NCI-H1417 treated with DMSO at 0.1 percent for 48 hours (cell line): ENCODE measurements around the gene OS9.
A peak's percentile ranks its signal among the peaks of the same experiment; 100 is the strongest.

Source experiments
- DNase-seq: peaks from one replicate; lab custom pipeline; 2025; lab: John Stamatoyannopoulos, UW

Gene OS9

DNA sequence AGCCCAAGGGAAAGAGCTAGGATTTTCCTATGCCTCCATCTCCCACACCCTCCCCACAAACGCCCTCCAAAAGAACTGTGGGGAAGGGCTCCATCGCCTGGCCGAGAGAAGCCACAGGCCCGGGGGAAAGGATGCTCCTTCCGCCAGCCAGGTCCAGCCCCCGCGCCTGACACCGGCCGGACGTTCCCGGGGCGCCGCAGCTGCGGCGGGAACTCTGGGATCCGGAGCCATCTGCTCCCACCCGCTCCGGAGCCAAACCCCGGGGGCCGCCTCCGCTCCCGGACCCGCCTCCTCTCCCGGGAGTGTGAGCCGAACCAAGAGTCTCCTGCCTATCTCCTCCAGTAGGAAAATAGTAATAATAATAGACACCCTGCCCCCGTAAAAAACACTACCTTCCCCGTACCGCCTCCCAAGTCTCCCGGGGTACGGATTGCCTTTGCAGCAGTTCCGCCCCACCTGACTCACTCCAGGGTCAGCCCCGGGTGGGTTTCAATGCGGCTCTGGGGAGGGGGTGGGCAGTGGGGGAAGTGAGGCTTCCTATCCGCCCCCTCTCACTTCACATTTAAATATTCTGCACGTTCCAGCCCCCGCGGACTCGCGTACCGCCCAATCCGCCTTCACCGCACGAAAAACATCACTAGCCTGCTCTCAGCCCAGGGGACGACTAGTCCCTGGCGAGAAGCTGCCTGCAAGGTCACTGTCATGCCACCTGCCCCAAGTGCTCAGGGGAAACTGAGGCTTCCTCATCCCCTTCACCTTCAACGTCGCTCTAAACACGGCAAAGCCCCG is 42.2 kb downstream of the OS9 start:
- DNase-seq = no peak

DNA sequence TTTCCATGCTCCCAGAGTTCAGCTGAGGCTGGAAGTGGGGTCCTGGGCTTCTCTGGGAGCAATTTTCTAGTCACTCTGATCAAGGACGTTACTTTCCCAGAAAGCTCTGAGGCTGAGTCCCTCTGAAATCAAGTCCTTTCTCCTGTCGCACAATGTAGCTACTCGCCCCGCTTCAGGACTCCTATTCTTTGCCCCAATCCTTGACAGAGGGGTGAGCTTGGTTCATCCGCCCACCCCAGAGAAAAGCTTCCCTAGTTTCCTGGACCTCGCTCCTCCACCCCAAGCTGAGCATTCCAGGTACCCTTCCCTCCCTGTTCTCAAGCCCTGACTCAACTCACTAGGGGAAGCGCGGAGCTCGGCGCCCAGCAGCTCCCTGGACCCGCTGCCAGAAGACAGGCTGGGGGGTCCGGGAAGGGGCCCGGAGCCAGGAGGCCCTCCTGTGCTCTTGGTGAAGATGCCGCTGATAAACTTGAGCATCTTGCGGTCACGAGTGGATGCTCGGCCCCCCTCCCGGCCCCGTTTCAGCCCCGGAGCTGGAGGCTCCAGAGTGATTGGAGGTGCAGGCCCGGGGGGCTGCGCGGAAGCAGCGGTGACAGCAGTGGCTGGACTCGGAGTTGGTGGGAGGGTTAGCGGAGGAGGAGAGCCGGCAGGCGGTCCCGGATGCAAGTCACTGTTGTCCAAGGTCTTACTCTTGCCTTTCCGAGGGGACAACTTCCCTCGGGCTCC is 43.0 kb downstream of the OS9 start:
- no peak for DNase-seq

DNA sequence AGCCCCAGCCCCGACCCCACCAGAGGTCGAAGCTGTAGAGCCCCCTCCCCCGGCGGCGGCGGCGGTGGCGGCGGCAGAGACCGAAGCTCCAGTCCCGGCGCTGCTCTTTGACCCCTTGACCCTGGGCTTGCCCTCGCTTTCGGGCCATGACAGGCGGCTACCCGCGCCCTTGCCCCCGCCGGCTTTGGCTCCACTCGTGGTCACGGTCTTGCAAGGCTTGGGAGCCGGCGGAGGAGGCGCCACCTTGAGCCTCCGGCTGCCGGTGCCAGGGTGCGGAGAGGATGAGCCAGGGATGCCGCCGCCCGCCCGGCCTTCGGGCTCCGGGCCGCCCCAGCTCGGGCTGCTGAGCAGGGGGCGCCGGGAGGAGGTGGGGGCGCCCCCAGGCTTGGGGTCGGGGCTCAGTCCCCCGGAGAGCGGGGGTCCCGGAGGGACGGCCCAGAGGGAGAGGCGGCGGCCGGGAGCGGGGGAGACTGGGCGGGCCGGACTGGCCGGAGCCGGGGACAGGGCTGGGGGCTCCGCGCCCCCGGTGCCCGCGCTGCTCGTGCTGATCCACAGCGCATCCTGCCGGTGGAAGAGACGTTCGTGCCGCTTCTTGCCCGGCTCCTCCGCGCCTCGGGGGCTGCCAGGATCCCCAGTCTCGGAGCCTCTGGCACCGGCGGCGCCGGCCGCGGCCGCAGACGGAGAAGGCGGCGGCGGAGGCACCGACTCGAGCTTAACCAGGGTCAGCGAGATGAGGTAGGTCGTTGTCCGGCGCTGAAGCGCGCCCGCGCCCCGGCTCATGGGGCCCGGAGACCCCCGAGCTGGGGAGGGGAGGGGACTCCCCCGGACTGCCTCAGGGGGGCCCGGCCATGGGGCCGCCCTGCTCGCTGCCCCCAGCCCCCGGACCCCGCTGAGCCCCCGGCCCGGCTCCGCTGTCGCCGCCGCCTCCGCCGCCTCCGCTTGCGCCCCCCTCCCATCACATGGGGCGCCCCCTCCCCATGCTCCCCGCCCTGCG is 43.8 kb downstream of the OS9 start:
- no peak for DNase-seq

DNA sequence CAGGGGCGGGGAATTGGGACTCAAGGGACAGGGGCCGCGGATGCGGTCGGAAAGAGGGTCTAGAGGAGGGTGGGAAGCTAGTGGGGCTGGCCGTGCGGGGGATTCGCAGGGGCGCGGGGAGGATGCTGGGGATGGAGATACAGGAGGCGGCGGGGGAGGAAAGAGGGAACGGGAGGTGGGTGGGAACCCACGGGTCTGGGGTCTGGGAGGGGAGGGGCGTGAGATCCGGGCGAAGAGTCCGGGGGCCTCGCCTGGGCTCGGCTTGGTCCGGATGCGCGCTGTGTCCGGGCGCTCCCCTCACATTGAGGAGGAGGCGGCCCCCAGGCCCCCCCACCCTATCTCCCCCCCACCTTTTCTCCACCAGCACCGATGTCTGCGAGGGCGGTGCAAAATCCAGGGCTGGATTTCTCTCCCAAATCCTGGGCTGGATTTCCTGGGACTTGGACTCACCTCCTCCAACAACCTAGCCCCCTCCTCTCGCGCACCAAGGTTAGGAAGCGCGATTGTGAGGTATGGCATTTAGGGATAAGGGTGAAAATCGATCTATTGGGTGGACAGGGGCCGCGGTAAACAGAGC is 44.8 kb downstream of the OS9 start, which contains the start of gene AGAP2:
Gene AGAP2 (minus strand): TSS at position 82 of the 577 bp plus-strand sequence. CDS start 496 bp downstream, outside the sequence.
- no peak for DNase-seq

DNA sequence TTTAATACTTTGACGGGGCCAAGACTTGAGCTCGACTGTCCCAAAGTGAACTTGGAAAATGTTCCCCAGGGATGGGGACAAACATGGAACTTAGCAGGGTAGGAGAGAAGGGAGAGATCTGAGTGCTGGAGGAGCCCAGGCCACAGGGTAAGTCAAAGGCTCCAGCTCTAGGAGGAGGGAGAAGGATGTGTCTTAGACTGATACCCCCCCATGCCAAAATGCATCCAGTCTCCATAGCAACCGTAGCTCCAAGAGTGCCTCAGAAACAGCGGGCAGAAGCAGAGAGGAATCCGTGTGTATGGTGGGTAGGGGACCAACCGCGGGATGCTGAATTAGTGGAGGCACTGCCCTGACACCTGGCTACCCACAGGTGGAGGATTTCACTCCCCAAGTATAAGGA is 45.5 kb downstream of the OS9 start:
- no peak for DNase-seq

DNA sequence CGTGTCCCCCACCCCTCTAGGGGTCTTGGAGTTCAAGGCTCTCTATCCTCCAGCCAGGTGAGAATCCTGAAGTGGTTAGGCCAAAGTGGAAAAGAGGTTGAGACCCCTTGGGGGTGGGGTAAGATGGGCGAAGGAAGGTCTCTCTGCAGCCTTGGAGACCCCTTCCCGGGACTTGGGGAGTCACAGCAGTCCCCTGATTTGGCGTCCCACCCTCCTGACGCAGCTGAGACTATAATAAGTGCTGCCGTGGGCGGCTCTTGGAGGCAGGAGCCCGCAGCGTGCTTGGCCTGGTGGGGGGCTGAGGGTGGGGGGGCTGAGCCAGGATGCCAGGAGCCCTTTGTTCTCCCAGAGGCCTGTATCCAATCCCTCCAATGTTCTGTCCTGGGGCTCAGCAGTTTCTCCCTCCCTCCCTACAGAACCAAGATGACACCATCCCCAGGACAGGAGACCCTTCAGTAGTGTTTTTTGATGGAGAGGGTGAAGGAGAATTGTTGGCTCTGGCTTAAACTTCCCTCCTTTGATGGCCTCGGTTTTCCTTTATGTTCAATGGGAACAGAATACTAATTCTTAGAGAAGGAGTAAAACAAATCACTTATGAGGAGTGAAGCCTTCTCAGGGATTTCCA is 46.1 kb downstream of the OS9 start:
- DNase-seq = no peak

DNA sequence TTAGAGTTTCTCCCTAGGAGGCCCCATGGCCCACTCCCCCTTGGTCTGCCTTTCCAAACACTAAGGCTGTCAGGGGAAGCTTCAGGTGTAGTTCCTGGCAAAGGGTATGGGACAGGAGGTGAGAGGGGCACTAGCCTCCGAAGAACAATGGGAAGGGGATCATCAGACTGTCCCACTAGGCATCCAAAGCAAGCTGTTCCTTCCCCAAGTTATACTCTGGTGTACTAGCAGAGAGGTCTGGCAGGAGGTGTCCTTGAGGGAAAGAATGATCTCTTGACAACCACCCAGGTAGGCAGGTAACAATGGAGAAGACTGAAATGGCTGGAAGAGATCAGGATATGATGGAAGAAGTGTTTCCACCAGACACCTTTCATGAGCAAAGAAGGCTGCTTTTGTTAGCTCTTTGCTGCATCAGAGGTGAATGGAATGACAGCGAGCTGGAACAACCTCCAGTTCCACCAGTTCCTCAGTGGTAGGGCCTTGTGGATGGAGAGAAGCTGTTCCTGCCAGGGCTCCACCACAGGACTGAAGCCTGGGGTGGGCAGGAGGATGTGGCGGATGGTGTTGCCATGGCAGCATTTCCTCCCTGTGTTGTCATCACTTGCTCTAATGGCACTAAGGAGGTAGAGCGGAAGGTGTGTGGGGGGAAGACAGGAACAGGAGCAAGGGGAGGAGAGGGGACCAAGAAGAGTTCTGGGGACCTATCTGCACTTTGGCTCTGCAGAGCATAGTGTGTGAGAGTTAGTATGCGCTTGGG is 46.9 kb downstream of the OS9 start:
- DNase-seq = no peak

DNA sequence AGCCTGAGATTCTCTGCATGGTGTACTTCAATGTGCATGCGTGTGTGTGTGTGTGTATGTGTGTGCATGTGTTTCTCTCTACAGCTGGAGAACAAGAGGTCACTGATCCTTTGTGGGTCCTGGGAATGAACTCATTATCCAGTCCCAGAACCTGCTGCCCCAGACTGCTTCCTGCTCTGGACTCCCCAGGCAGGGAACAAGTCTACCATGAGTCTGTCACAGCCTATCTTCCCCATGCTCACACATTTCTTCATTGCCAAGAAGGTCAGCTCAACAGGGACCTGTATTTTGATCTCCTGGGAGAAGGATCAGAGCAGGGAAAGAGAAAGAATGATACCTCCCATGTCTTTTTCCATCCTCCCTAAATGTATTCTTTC is 47.5 kb downstream of the OS9 start:
- no peak for DNase-seq

DNA sequence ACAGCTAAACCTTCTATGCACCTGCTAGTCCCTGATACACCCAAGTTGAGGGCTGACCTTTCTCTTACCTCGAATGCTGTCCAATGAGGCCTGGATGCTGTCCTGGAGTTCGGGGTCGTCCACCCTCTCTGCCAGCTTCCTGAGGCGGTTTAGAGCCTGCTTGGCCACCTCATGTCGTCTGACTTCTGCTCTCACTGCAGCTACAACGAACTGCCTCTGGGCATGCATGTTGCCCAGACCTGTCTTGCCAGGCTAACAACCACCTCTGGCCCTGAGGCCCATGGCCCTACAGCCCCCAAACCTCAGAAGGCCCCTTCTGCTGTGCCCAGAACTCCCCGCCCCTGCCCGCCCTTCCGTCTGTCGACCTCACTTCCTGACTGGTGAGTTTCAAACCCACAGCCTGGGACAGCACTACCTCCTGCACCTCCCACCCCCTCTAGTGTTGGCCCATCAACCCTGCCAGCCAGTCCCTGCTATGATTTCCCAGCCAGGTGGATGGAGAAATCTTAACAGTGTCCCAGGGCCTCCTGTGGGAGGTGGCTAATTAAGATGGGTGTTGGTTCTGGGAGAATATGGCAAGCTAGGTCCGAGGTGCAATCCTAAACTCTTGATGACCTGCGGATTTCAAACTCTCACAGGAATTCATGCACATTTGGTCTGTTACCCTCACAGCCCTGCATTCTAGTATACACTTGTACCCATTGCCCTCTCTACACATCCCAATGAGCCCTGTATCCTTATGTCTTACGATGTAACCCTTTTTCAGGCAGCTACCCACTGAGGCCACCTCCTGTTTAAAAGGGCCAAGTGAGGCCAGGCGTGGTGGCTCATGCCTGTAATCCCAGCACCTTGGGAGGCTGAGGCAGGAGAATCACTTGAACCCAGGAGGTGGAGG is 48.2 kb downstream of the OS9 start:
- no peak for DNase-seq

DNA sequence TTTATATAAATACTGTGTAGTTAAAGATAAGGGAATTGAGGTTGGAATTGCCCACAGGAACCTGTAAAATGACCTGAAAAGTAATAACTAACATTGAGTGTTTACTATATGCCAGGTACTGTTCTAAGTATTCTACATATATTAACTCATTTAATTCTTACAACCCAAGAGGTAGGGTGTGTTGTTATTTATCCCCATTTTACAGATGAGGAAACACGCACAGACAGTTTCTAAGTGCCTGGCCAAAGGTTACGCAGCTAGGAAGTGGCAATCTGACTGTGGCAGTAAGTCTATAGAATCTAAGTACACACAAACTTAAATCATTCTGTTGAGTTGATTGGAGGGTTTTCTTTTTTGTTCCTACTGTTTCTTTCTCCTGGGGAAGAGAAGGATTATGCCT is 49.8 kb downstream of the OS9 start:
- no peak for DNase-seq

DNA sequence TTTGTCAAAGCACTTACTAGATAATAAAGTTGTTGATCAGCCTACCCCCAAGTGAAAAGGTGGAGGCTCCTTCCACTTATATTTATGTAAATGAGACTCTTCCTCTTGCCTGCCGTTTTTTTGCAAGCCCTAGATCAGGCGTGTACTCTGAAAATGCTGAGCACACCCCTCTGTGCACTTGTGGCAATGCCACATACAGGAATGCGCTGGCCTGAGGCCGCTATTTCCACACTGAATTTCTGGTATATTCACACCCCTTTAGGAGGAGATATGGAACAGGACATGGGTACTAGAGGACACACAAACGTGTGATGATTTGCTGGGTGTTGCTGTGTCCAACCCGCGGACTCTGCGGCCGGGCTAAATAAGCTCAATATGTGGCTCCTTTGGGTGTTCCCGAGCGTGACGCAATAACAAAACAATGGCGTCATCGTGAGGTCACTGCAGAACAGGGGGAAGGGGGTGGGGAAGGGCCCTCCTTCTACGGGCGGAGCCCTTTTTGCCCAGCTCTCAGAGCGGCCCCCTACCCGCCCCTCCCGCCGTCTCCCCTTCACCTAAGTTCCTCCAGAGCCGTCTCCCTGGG is 50.4 kb downstream of the OS9 start:
- no peak for DNase-seq

DNA sequence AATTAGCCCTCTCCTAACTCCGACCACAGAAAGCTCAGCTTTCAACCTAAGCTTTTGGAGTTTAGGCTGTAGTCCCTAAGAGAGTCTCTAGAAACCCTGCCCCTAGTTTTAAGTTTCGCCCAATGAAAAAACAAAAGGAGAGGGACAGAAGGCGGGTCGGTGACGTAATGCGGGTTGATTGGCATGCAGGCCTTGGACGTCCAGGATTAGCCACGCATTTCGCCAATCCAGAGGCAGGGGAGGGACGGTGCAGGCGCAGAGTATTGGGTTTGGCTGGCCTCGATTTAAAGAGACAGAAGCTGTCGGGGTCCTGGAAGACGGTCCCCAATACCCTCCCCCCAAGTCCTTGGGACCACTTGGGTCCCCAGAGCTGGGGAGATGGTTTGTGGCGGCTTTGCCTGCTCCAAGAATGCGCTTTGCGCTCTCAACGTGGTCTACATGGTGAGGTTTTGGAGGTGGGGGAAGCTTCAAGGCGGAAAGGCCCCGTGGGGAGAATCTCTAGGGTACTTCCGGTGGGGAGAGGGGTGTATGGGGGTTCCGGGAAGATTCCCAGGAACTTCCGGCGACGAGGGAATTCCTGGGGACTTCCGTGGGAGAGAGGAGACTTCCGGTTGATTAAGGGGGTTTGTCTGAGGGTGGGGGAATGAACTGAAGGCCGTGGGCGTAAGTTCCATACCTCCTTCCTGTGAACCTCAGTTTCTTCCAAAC is 51.0 kb downstream of the OS9 start, which contains the start of gene TSPAN31:
Gene TSPAN31 (plus strand): TSS at position 263 of the 708 bp plus-strand sequence. CDS start 116 bp downstream, at position 379.
- peak; percentile 95 for DNase-seq

DNA sequence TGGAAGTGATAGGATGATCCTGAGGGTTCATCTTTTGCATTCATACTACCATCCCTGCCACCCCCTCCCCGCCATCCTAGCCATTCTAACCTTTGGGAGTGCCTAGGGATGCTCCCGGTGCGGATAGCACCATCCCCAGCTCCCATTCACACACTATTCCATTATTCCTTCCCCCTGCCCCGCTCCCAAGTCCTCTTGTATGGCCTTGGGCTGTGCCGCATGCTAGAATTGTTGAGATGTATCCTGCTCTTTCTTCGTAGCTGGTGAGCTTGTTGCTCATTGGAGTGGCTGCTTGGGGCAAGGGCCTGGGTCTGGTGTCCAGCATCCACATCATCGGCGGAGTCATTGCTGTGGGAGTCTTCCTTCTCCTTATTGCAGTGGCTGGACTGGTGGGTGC is 51.6 kb downstream of the OS9 start:
- DNase-seq = no peak

DNA sequence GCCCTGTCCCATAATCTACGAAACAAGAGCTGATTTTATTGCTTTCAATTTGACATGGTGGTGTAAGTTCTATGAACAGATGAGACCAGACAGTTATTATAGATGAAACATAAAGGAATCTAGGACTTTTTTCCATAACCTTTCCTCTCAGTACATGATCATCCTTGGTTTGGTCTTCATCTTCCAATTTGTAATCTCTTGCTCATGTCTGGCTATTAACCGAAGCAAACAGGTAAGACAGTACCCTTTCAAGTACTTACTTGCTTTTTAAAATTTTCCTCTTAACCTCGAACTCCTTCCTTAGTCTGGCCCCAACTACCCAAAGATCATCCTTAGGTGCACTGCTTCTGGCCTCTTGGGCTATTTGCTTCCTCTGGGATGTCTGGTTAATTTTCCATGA is 52.1 kb downstream of the OS9 start:
- DNase-seq = no peak

DNA sequence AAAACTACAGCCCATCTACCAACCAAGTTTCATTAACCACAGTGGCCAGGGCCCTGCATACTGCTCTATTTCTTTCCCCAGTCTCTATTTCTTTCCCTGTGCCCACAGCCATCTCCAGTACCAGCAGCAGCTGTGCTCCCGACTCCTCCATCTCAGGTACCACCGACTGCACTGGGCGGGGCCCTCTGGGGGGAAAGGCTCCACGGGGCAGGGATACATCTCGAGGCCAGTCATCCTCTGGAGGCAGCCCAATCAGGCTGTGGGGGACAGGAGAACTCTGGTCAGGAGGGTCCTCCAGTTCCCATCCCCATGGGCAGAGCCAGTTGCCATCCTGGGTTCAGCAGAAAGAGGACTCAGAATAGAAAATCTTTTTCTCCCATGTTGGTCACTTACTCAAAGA is 55.1 kb downstream of the OS9 start:
- DNase-seq = no peak

DNA sequence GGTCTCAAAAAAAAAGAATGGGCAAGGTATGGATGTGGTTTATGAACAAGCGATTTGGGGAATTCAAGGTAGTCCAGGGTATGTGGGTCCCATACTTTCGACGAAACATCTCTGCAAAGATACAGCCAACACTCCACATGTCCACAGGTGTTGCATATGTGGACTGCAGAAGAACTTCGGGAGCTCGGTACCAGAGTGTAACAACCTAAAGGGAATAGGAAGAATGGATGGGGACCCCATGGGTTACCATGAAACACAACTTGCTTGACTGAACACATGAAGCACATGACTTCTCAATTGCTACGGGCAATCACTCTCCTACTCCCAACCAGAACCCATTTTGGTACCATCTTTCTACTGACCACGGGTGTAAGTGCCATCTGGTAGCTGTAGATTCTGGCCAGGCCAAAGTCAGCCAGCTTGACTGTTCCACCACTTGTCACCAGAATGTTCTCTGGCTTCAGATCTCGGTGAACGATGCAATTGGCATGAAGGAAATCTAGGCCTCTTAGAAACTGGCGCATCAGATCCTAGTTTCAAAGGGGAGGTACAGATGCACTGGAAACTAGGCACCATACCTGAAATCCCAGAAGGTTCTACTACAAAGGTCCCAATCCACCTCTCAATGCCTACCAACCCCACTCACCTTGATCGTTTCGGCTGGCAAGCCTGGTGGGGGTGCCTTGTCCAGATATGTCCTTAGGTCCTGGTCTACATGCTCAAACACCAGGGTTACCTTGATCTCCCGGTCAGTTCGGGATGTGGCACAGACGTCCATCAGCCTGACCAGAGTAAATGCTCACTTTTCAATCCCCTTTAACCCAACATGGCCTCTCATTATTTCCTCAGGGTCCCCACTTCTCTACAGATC is 56.9 kb downstream of the OS9 start:
- no peak for DNase-seq

DNA sequence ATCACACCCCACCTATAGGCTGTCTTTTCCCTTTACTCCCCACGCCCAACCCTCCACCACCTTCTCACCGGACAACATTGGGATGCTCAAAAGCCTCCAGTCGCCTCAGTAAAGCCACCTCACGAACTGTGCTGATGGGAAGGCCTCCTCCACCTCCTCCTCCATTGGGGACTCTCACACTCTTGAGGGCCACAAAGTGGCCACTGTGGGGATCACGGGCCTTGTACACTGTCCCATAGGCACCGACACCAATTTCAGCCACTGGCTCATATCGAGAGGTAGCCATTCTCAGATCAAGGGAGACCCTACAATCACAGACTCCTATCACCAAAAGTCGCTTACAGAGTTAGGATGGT is 57.5 kb downstream of the OS9 start:
- DNase-seq = no peak
